Neuron (in vitro differentiated cells): ENCODE results near the gene PYCR2.

ENCODE experiments used
- H2AFZ ChIP-seq: one replicate; pipeline ENCODE4 v1.6.1; 2013; ENCODE audit warnings: low read depth, mild to moderate bottlenecking, inconsistent platforms, low read length, moderate library complexity
- H3K27me3 ChIP-seq: one replicate; pipeline ENCODE4 v1.6.1; 2013; ENCODE audit warnings: low read length; ENCODE audit not compliant: insufficient read depth
- H3K36me3 ChIP-seq: one replicate; pipeline ENCODE4 v1.6.1; 2013; ENCODE audit warnings: low read length; ENCODE audit not compliant: insufficient read depth
- H3K4me1 ChIP-seq: one replicate; pipeline ENCODE4 v1.6.1; 2013; ENCODE audit warnings: low read length; ENCODE audit not compliant: insufficient read depth
- H3K4me3 ChIP-seq: 2 replicates; pipeline ENCODE4 v1.5.1; 2013; ENCODE audit warnings: mild to moderate bottlenecking, low read length, moderate library complexity
- H3K9me3 ChIP-seq: one replicate; pipeline ENCODE4 v1.6.1; 2013; ENCODE audit warnings: low read length

Gene PYCR2

GRCh38 chr1:225907341-225907740 is 16.7 kb downstream of the PYCR2 start:
- no peaks in the 10 kb centered on the region for H3K27me3 ChIP-seq
- no peaks in the 10 kb centered on the region for H3K4me1 ChIP-seq
- H3K36me3 ChIP-seq = no peaks in the 10 kb centered on the region
- H3K4me3 ChIP-seq = no peak overlapping the region
- no peaks in the 10 kb centered on the region for H3K9me3 ChIP-seq
- no peak overlapping the region for H2AFZ ChIP-seq

GRCh38 chr1:225906467-225906866 is 17.6 kb downstream of the PYCR2 start:
- no peaks in the 10 kb centered on the region for H3K4me1 ChIP-seq
- no peak overlapping the region for H3K4me3 ChIP-seq
- no peaks in the 10 kb centered on the region for H3K27me3 ChIP-seq
- H3K36me3 ChIP-seq = no peaks in the 10 kb centered on the region
- H3K9me3 ChIP-seq = no peaks in the 10 kb centered on the region
- H2AFZ ChIP-seq = no peak overlapping the region

GRCh38 chr1:225903623-225904022 is 20.4 kb downstream of the PYCR2 start:
- Histone ChIP-seq H3K9me3 (no peaks in the 10 kb centered on the region), H3K27me3 (no peaks in the 10 kb centered on the region), H3K4me1 (peaks cover 12% of the 10 kb centered on the region), H2AFZ (no peak overlapping the region), H3K4me3 (no peak overlapping the region), H3K36me3 (no peaks in the 10 kb centered on the region)

- Histone ChIP-seq H3K36me3 (no peaks in the 10 kb centered on the region), H3K27me3 (no peaks in the 10 kb centered on the region), H2AFZ (no peak overlapping the region)
These were observed 24.8 kb downstream of the PYCR2 start for GRCh38 chr1:225899044-225899925.

GRCh38 chr1:225897595-225898514 is 26.2 kb downstream of the PYCR2 start:
- no peak overlapping the region for H2AFZ ChIP-seq
- no peak overlapping the region for H3K4me3 ChIP-seq
- no peaks in the 10 kb centered on the region for H3K27me3 ChIP-seq
- H3K36me3 ChIP-seq = no peaks in the 10 kb centered on the region
- peaks cover 12% of the 10 kb centered on the region for H3K4me1 ChIP-seq
- no peaks in the 10 kb centered on the region for H3K9me3 ChIP-seq

More at GRCh38 chr1:225899044-225899925, 24.8 kb downstream of the PYCR2 start:
- no peaks in the 10 kb centered on the region for H3K9me3 ChIP-seq
- no peak overlapping the region for H3K4me3 ChIP-seq
- peaks cover 12% of the 10 kb centered on the region for H3K4me1 ChIP-seq

- Histone ChIP-seq H3K4me3 (no peak overlapping the region), H3K9me3 (no peaks in the 10 kb centered on the region), H3K4me1 (peaks cover 12% of the 10 kb centered on the region), H2AFZ (no peak overlapping the region), H3K27me3 (no peaks in the 10 kb centered on the region), H3K36me3 (no peaks in the 10 kb centered on the region)
These were observed 27.0 kb downstream of the PYCR2 start for GRCh38 chr1:225896937-225897549.

GRCh38 chr1:225896494-225896893 is 27.6 kb downstream of the PYCR2 start:
- Histone ChIP-seq H3K4me1 (peaks cover 12% of the 10 kb centered on the region), H3K9me3 (no peaks in the 10 kb centered on the region), H3K27me3 (no peaks in the 10 kb centered on the region), H3K36me3 (no peaks in the 10 kb centered on the region), H3K4me3 (no peak overlapping the region), H2AFZ (no peak overlapping the region)

- Histone ChIP-seq H3K9me3 (no peaks in the 10 kb centered on the region), H3K27me3 (peaks cover 6% of the 10 kb centered on the region), H3K36me3 (no peaks in the 10 kb centered on the region), H2AFZ (no peak overlapping the region), H3K4me1 (peaks cover 6% of the 10 kb centered on the region), H3K4me3 (no peak overlapping the region)
These were observed 31.7 kb downstream of the PYCR2 start for GRCh38 chr1:225892307-225892706.

- H3K4me1 ChIP-seq = peaks cover 8% of the 10 kb centered on the region
- peaks cover 6% of the 10 kb centered on the region for H3K27me3 ChIP-seq
- H2AFZ ChIP-seq = no peak overlapping the region
- H3K4me3 ChIP-seq = no peak overlapping the region
- no peaks in the 10 kb centered on the region for H3K36me3 ChIP-seq
- no peaks in the 10 kb centered on the region for H3K9me3 ChIP-seq
These were observed 32.6 kb downstream of the PYCR2 start for GRCh38 chr1:225891229-225891972.

GRCh38 chr1:225890346-225891228 is 33.5 kb downstream of the PYCR2 start:
- H3K36me3 ChIP-seq = no peaks in the 10 kb centered on the region
- H2AFZ ChIP-seq = no peak overlapping the region
- H3K4me1 ChIP-seq = peaks cover 8% of the 10 kb centered on the region
- no peak overlapping the region for H3K4me3 ChIP-seq
- peaks cover 6% of the 10 kb centered on the region for H3K27me3 ChIP-seq
- no peaks in the 10 kb centered on the region for H3K9me3 ChIP-seq

- Histone ChIP-seq H3K36me3 (no peaks in the 10 kb centered on the region), H3K27me3 (peaks cover 6% of the 10 kb centered on the region), H2AFZ (no peak overlapping the region), H3K4me3 (no peak overlapping the region), H3K9me3 (no peaks in the 10 kb centered on the region), H3K4me1 (peaks cover 8% of the 10 kb centered on the region)
These were observed 34.3 kb downstream of the PYCR2 start for GRCh38 chr1:225889743-225890142.
